B cell (primary cell): Measurements from ENCODE around the gene ZMYND19. TPM values are rescaled to one million over a fixed set of nuclear protein-coding genes. Genes with fewer than 3 reads are reported as not detected.

Experiments
- ATAC-seq: fragments of 200-7000 bp; cut with Tn5 transposase; one replicate; pipeline ENCODE4 v1.10.0; 2021; ENCODE audit warnings: low read depth, mild to moderate bottlenecking, moderate number of reproducible peaks, moderate library complexity
- CTCF ChIA-PET: fragments of 350-600 bp; sonication (Branson Sonifier 250); formaldehyde crosslinking; loops from one replicate; lab custom pipeline; 2021; ENCODE audit warnings: antibody characterized with exemption, inconsistent platforms; lab: Charles Lee
- POLR2A ChIA-PET: fragments of 350-600 bp; sonication (Branson Sonifier 250); formaldehyde crosslinking; loops from one replicate; lab custom pipeline; 2021; ENCODE audit warnings: antibody characterized with exemption; lab: Charles Lee
- DNase-seq: peaks from one replicate; pipeline ENCODE4 v3.0.0; 2013
- H2AFZ ChIP-seq: 2 replicates; pipeline ENCODE4 v1.6.1; 2012; ENCODE audit warnings: mild to moderate bottlenecking, low read depth, low read length; ENCODE audit not compliant: insufficient read depth, poor library complexity, severe bottlenecking
- H3K27ac ChIP-seq, 2 donors: 1 replicate in 1 of 2; 2 replicates in 1 of 2; pipeline ENCODE4 v1.5.1; 2012 to 2013; ENCODE audit warnings: low read length in 2 of 2, mild to moderate bottlenecking in 2 of 2, moderate library complexity in 1 of 2
- H3K27me3 ChIP-seq, 4 experiments: fragments of 200-600 bp in 1 of 4; sonication (generic) in 1 of 4; replicated peaks in 1 of 4; 1 replicate in 2 of 4; 2 replicates in 2 of 4; pipeline versions ENCODE4 v1.6.1 to v1.7.0; 2013 to 2016; ENCODE audit warnings: low read length in 3 of 4, mild to moderate bottlenecking in 2 of 4, mixed read lengths in 1 of 4, moderate library complexity in 1 of 4; ENCODE audit not compliant: insufficient read depth in 4 of 4, control insufficient read depth in 3 of 4; ENCODE audit errors: control extremely low read depth in 1 of 4
- H3K36me3 ChIP-seq, 2 experiments: replicated peaks in 1 of 2; 1 replicate in 1 of 2; 2 replicates in 1 of 2; pipeline versions ENCODE4 v1.6.1 to v1.7.1; 2013; ENCODE audit warnings: low read length in 1 of 2; ENCODE audit not compliant: insufficient read depth in 2 of 2, control insufficient read depth in 1 of 2; ENCODE audit errors: control extremely low read depth in 1 of 2, extremely low read depth in 1 of 2
- H3K4me1 ChIP-seq, 2 donors: fragments of 200-600 bp in 1 of 2; sonication (generic) in 1 of 2; 1 replicate in 1 of 2; 2 replicates in 1 of 2; pipeline versions ENCODE4 v1.5.1 to v1.6.1; 2013 to 2017; ENCODE audit warnings: low read length in 2 of 2; ENCODE audit not compliant: control insufficient read depth in 2 of 2, insufficient read depth in 2 of 2
- H3K4me2 ChIP-seq: replicated peaks from 2 replicates; pipeline ENCODE3; 2012; ENCODE audit warnings: mild to moderate bottlenecking, low read depth, low read length; ENCODE audit not compliant: poor library complexity, severe bottlenecking
- H3K4me3 ChIP-seq, 5 experiments: fragments of 200-600 bp in 1 of 5; sonication (generic) in 1 of 5; 1 replicate in 3 of 5; 2 replicates in 2 of 5; pipeline versions ENCODE4 v1.5.1 to v1.7.0; 2011 to 2016; ENCODE audit warnings: low read length in 4 of 5, mild to moderate bottlenecking in 4 of 5, low read depth in 2 of 5, control low read depth in 1 of 5, moderate library complexity in 1 of 5; ENCODE audit not compliant: insufficient read depth in 1 of 5; ENCODE audit errors: control extremely low read depth in 1 of 5, extremely low read depth in 1 of 5
- H3K79me2 ChIP-seq: fragments of 200-600 bp; sonication (generic); one replicate; pipeline ENCODE4 v1.6.0; 2016; ENCODE audit warnings: low read length; ENCODE audit not compliant: control insufficient read depth, insufficient read depth
- H3K9ac ChIP-seq: fragments of 200-600 bp; sonication (generic); 2 replicates; pipeline ENCODE4 v1.6.1; 2017; ENCODE audit warnings: mild to moderate bottlenecking, low read length, moderate library complexity
- H3K9me3 ChIP-seq, 3 donors: one replicate each; pipeline versions ENCODE4 v1.6.1 to v1.7.1; 2013; ENCODE audit warnings: low read length in 2 of 3; ENCODE audit not compliant: control insufficient read depth in 2 of 3, insufficient read depth in 1 of 3; ENCODE audit errors: control extremely low read depth in 1 of 3
- H4K20me1 ChIP-seq: 2 replicates; pipeline ENCODE4 v1.6.0; 2012; ENCODE audit warnings: mild to moderate bottlenecking, low read length; ENCODE audit not compliant: insufficient read depth, control insufficient read depth, poor library complexity, severe bottlenecking
- H3K27ac Mint-ChIP-seq: one replicate; pipeline ENCODE4 v1.8.0; 2021; ENCODE audit warnings: mixed read lengths
- H3K27me3 Mint-ChIP-seq: one replicate; pipeline ENCODE4 v1.8.0; 2021; ENCODE audit warnings: mixed read lengths
- H3K4me1 Mint-ChIP-seq: one replicate; pipeline ENCODE4 v1.8.0; 2021; ENCODE audit warnings: mixed read lengths
- H3K4me3 Mint-ChIP-seq: one replicate; pipeline ENCODE4 v1.8.0; 2021; ENCODE audit warnings: mixed read lengths
- H3K9me3 Mint-ChIP-seq: one replicate; pipeline ENCODE4 v1.8.0; 2022; ENCODE audit warnings: mixed read lengths; ENCODE audit not compliant: insufficient read depth
- EZH2 ChIP-seq: IDR thresholded peaks from 2 replicates; pipeline ENCODE4 v1.6.1; 2012; ENCODE audit warnings: borderline replicate concordance, low read depth, mild to moderate bottlenecking, moderate library complexity, low read length; ENCODE audit not compliant: insufficient read depth, poor library complexity, severe bottlenecking
- whole genome bisulfite sequencing: methylation state at CpG from one replicate; pipeline ENCODE4 v1.1.5; 2013; ENCODE audit warnings: missing lambda C conversion rate; ENCODE audit not compliant: insufficient coverage; 5-methylcytosine and 5-hydroxymethylcytosine counted together
- intact Hi-C: fragments of 100-400 bp; cut with micrococcal nuclease; formaldehyde crosslinking; loops from one replicate; pipeline ENCODE4 v1.10.0; 2022
- polyA plus RNA-seq: library from polyadenylated mRNA; depleted of rRNA; stranded (reverse); fragments of >200 nt; gene quantifications from 2 replicates; pipeline ENCODE4 v1.2.3, GENCODE V29; 2012
- total RNA-seq, 2 donors: library from RNA; stranded (reverse); fragments of 120-200 nt in 1 of 2; gene quantifications; 1 replicate in 1 of 2; 2 replicates in 1 of 2; pipeline versions ENCODE4 v1.2.3 to v1.2.4, GENCODE V29; 2013 to 2022
- TF ChIP-seq, protein P1 (sequence below): fragments of 200-600 bp; IDR thresholded peaks from one replicate; pipeline ENCODE4 v1.8.0; 2022; ENCODE audit warnings: antibody characterized with exemption, mild to moderate bottlenecking

Gene ZMYND19
- total and polyA plus RNA-seq, 2 donors (not counting 1 experiment from before 2014, with no cell fraction given): 22.0 to 24.1 TPM

DNA sequence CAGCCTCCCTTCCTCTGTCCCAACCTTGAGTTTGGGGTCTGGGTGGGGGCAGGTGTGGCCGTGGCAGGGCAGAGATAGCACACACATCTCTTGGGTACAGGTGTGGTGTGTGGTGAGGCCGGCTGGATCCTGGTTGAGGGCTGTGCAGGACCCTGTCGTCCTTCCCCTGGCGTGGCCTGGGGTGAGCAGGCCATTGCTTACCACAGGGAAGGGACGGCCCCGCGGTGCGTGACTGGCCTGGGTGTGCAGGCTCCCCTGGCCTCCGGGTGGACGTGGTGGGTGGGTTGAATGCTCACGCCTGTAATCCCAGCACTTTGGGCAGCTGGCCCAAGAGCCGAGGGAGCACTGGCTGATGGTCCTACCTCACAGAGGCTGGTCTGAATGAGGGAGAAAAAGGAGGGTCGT lies 16.4 kb upstream of the ZMYND19 start:
- WGBS: 78% methylated on average over 13 of the region's 13 CpGs
- Histone ChIP-seq H3K36me3 (peaks cover 0 to 4% of the 10 kb centered on the region in 2 experiments), H4K20me1 (peaks cover 49% of the 10 kb centered on the region), H3K9me3 (no peaks in the 10 kb centered on the region), H3K4me3 (peak overlapping the region; percentile 32 to 74 (median 60)), H3K4me2 (peak overlapping the region; percentile 96), H3K4me1 (peaks cover 12 to 29% of the 10 kb centered on the region in 2 donors), H2AFZ (no peak overlapping the region), H3K27me3 (no peaks in the 10 kb centered on the region), H3K27ac (no peak overlapping the region), H3K79me2 (peaks cover 55% of the 10 kb centered on the region), H3K9ac (peak overlapping the region; percentile 79)
- no peak for TF ChIP-seq EZH2
- TF ChIP-seq, protein P1, sequence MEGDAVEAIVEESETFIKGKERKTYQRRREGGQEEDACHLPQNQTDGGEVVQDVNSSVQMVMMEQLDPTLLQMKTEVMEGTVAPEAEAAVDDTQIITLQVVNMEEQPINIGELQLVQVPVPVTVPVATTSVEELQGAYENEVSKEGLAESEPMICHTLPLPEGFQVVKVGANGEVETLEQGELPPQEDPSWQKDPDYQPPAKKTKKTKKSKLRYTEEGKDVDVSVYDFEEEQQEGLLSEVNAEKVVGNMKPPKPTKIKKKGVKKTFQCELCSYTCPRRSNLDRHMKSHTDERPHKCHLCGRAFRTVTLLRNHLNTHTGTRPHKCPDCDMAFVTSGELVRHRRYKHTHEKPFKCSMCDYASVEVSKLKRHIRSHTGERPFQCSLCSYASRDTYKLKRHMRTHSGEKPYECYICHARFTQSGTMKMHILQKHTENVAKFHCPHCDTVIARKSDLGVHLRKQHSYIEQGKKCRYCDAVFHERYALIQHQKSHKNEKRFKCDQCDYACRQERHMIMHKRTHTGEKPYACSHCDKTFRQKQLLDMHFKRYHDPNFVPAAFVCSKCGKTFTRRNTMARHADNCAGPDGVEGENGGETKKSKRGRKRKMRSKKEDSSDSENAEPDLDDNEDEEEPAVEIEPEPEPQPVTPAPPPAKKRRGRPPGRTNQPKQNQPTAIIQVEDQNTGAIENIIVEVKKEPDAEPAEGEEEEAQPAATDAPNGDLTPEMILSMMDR: no peak
- no peaks in the 10 kb centered on the region for H3K27me3 Mint-ChIP-seq
- H3K9me3 Mint-ChIP-seq: no peaks in the 10 kb centered on the region
- ATAC-seq: no peak
- H3K27ac Mint-ChIP-seq: peak overlapping the region; percentile 32
- CTCF ChIA-PET: no interaction called here
- H3K4me1 Mint-ChIP-seq: peaks cover 26% of the 10 kb centered on the region
- intact Hi-C loops: loop anchor here (5.0 kb wide), 1 partner anchor 384 kb away; the partner anchor contains the start of gene RNF208
- POLR2A ChIA-PET: interaction anchor here (1.4 kb wide), 1 partner anchor 12 kb away, joined by 3 read pairs; the partner anchor contains the start of gene EHMT1
- H3K4me3 Mint-ChIP-seq: peak overlapping the region; percentile 86
- no peak for DNase-seq

DNA sequence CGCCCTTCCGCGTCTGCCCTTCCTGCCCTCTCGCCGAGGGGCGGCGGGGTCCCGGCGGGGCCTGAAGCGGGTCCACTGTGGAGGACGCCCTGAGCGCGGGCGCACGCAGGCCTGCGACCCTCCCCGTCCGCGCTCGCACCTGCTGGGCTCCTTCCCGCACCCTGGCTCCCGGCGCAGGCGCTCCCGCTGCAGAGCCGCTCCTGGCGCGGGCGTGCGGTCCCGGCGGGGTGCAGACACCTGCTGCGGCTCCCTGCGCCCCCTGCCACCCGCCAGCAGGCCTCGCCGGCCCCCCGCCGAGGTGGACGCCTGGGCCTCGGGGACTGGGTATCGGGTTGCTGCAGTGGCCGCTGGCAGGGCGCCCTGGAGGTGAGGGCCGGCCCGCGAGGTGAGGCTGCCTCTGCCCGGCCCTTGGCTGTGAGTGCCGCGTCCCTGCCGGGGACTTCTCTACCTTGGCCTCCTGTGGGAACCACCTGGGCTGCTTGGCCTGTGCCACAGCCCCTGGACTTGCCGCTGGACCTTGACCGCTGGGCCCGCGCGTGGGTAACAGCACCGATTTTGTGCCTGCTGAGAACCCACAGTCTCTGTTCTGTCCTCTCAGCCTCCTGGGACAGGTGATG lies 15.8 kb upstream of the ZMYND19 start:
- CTCF ChIA-PET: no interaction called here
- Histone ChIP-seq H4K20me1 (peaks cover 44% of the 10 kb centered on the region), H3K27me3 (no peaks in the 10 kb centered on the region), H3K4me3 (peak overlapping the region; percentile 32 to 74 (median 60)), H2AFZ (peak overlapping the region; percentile 76), H3K9ac (peak overlapping the region; percentile 79), H3K4me2 (peak overlapping the region; percentile 96), H3K4me1 (peaks cover 12 to 25% of the 10 kb centered on the region in 2 donors), H3K36me3 (peaks cover 0 to 4% of the 10 kb centered on the region in 2 experiments), H3K9me3 (no peaks in the 10 kb centered on the region), H3K79me2 (peaks cover 48% of the 10 kb centered on the region), H3K27ac (peak overlapping the region in 1 of 2 donors; percentile 61)
- Mint-ChIP-seq H3K4me1 (peaks cover 21% of the 10 kb centered on the region), H3K27me3 (no peaks in the 10 kb centered on the region), H3K4me3 (peak overlapping the region; percentile 86), H3K9me3 (no peaks in the 10 kb centered on the region), H3K27ac (peak overlapping the region; percentile 65)
- ATAC-seq: no peak
- DNase-seq: no peak
- intact Hi-C loops: loop anchor here (5.0 kb wide), 1 partner anchor 384 kb away; the partner anchor contains the start of gene RNF208
- no peak for TF ChIP-seq EZH2
- TF ChIP-seq, protein P1: no peak
- POLR2A ChIA-PET: no interaction called here
- WGBS: 5% methylated on average over 57 of the region's 57 CpGs
